Upper lobe of left lung (tissue), 6 donors: ENCODE results near the gene SUCLG2. TPM values are rescaled to one million over a fixed set of nuclear protein-coding genes. Genes with fewer than 3 reads are reported as not detected.

ENCODE experiments used
- ATAC-seq, 2 donors: fragments of 200-7000 bp; cut with Tn5 transposase; one replicate each; pipeline ENCODE4 v1.9.1; 2022; ENCODE audit warnings: mild to moderate bottlenecking in 2 of 2, moderate library complexity in 2 of 2; ENCODE audit not compliant: low FRiP score in 2 of 2
- DNase-seq, 2 donors: peaks; one replicate each; pipeline ENCODE4 v3.0.0-alpha.2; 2019 to 2020
- H3K27ac ChIP-seq, 4 donors: fragments of 200-600 bp; sonication (generic); one replicate each; pipeline ENCODE4 v1.5.1; 2016 to 2019
- H3K27me3 ChIP-seq, 4 donors: fragments of 200-600 bp; sonication (generic); one replicate each; pipeline ENCODE4 v1.5.1; 2017 to 2019
- H3K36me3 ChIP-seq, 4 donors: fragments of 200-600 bp; sonication (generic); one replicate each; pipeline ENCODE4 v1.5.1; 2016 to 2019
- H3K4me1 ChIP-seq, 4 donors: fragments of 200-600 bp; sonication (generic); one replicate each; pipeline ENCODE4 v1.5.1; 2018 to 2019
- H3K4me3 ChIP-seq, 4 donors: fragments of 200-600 bp; sonication (generic); one replicate each; pipeline ENCODE4 v1.5.1; 2017 to 2019; ENCODE audit warnings: mild to moderate bottlenecking in 2 of 4, moderate library complexity in 1 of 4
- H3K9me3 ChIP-seq, 4 donors: fragments of 200-600 bp; sonication (generic); one replicate each; pipeline ENCODE4 v1.5.1; 2018 to 2019
- CTCF ChIP-seq, 6 experiments: fragments of 450-650 bp in 4 of 6; fragments of 200-600 bp in 2 of 6; sonication (generic) in 2 of 6; IDR thresholded peaks; one replicate each; pipeline ENCODE4 v1.5.1; 2016 to 2019; ENCODE audit warnings: antibody characterized with exemption in 6 of 6
- EP300 ChIP-seq, 4 donors: sonication (generic); formaldehyde crosslinking; IDR thresholded peaks; one replicate each; pipeline ENCODE4 v1.5.1; 2017; ENCODE audit warnings: antibody characterized with exemption in 4 of 4, control low read depth in 2 of 4
- POLR2A ChIP-seq, 4 donors: fragments of 450-650 bp; IDR thresholded peaks; one replicate each; pipeline ENCODE4 v1.5.1; 2016 to 2017; ENCODE audit warnings: antibody characterized with exemption in 4 of 4, mild to moderate bottlenecking in 2 of 4
- POLR2AphosphoS5 ChIP-seq, 2 donors: sonication (generic); formaldehyde crosslinking; IDR thresholded peaks; one replicate each; pipeline ENCODE4 v1.5.1; 2017; ENCODE audit warnings: antibody characterized with exemption in 2 of 2
- WGBS, 2 donors: methylation state at CpG; one replicate each; pipeline ENCODE4 v1.1.5; 2017 to 2018; 5-methylcytosine and 5-hydroxymethylcytosine counted together
- total RNA-seq, 6 donors: library from RNA; depleted of rRNA in 4 of 6; stranded (reverse); fragments of >200 nt in 4 of 6; gene quantifications; one replicate each; pipeline versions ENCODE4 v1.1.0 to v1.2.1, GENCODE V29; 2016 to 2021
- donor health status: DM: no; HTN: no; CAD: no; lungs with moderate emphysema.
- donor health status: DM: no; HTN: yes; CAD: no; lungs with severe emphysema.

SUCLG2 gene
- total RNA-seq, 6 donors from 2014 or later, result 36.7 to 69.3 (median 50.8) TPM

GRCh38 chr3:67559029-67559605 is 95.3 kb downstream of the SUCLG2 start:
- WGBS, 2 donors, result 86 to 96% methylated on average over 7 of the region's 7 CpGs
- ATAC-seq (no peak), DNase-seq (no peak)
- H3K4me3 ChIP-seq, result no peak overlapping the region
- no peaks in the 10 kb centered on the region for H3K9me3 ChIP-seq
- no peak overlapping the region for H3K27ac ChIP-seq
- H3K4me1 ChIP-seq, result peaks cover 0 to 3% (median 0%) of the 10 kb centered on the region in 4 donors
- no peaks in the 10 kb centered on the region for H3K27me3 ChIP-seq
- TF ChIP-seq POLR2A (IDR thresholded peaks at IDR 0.05) (no peak), POLR2AphosphoS5 (IDR thresholded peaks at IDR 0.05) (no peak), CTCF (IDR thresholded peaks at IDR 0.05) (no peak), EP300 (IDR thresholded peaks at IDR 0.05) (no peak)
- no peaks in the 10 kb centered on the region for H3K36me3 ChIP-seq

GRCh38 chr3:67558426-67558825 is 96.0 kb downstream of the SUCLG2 start:
- Histone ChIP-seq H3K9me3 (no peaks in the 10 kb centered on the region), H3K27me3 (no peaks in the 10 kb centered on the region), H3K4me1 (peaks cover 0 to 3% (median 0%) of the 10 kb centered on the region in 4 donors), H3K4me3 (no peak overlapping the region), H3K27ac (no peak overlapping the region), H3K36me3 (no peaks in the 10 kb centered on the region)
- no peak for DNase-seq
- ATAC-seq, result peak in 1 of 2 donors; percentile 48
- 61 to 72% methylated on average over 4 of the region's 4 CpGs for WGBS, 2 donors
- TF ChIP-seq POLR2A (IDR thresholded peaks at IDR 0.05) (no peak), CTCF (IDR thresholded peaks at IDR 0.05) (no peak), EP300 (IDR thresholded peaks at IDR 0.05) (no peak), POLR2AphosphoS5 (IDR thresholded peaks at IDR 0.05) (no peak)

GRCh38 chr3:67557848-67558355 is 96.5 kb downstream of the SUCLG2 start:
- 64 to 67% methylated on average over 3 of the region's 3 CpGs for WGBS, 2 donors
- no peaks in the 10 kb centered on the region for H3K27me3 ChIP-seq
- no peak for TF ChIP-seq CTCF (IDR thresholded peaks at IDR 0.05)
- TF ChIP-seq EP300 (IDR thresholded peaks at IDR 0.05), result no peak
- TF ChIP-seq POLR2A (IDR thresholded peaks at IDR 0.05), result no peak
- no peak for TF ChIP-seq POLR2AphosphoS5 (IDR thresholded peaks at IDR 0.05)

GRCh38 chr3:67551361-67552016 is 102.9 kb downstream of the SUCLG2 start:
- no peak for DNase-seq
- no peak for TF ChIP-seq EP300 (IDR thresholded peaks at IDR 0.05)
- no peak for TF ChIP-seq POLR2AphosphoS5 (IDR thresholded peaks at IDR 0.05)
- no peak for TF ChIP-seq CTCF (IDR thresholded peaks at IDR 0.05)
- TF ChIP-seq POLR2A (IDR thresholded peaks at IDR 0.05), result no peak
- H3K4me1 ChIP-seq, result no peaks in the 10 kb centered on the region

More at GRCh38 chr3:67557848-67558355, 96.5 kb downstream of the SUCLG2 start:
- Histone ChIP-seq H3K4me1 (peaks cover 0 to 3% (median 0%) of the 10 kb centered on the region in 4 donors), H3K4me3 (no peak overlapping the region), H3K9me3 (no peaks in the 10 kb centered on the region), H3K27ac (no peak overlapping the region), H3K36me3 (no peaks in the 10 kb centered on the region)
- ATAC-seq (no peak), DNase-seq (no peak)

More at GRCh38 chr3:67551361-67552016, 102.9 kb downstream of the SUCLG2 start:
- H3K4me3 ChIP-seq, result no peak overlapping the region
- ATAC-seq, result no peak
- no peak overlapping the region for H3K27ac ChIP-seq
- H3K36me3 ChIP-seq, result no peaks in the 10 kb centered on the region
- no peaks in the 10 kb centered on the region for H3K9me3 ChIP-seq
- H3K27me3 ChIP-seq, result no peaks in the 10 kb centered on the region
- 84 to 86% methylated on average over 6 of the region's 6 CpGs for WGBS, 2 donors
